GM10248 (cell line): ENCODE results near the gene KIRREL3.

ENCODE experiments used
- CTCF ChIA-PET: fragments of 300-600 bp; sonication (Branson Sonifier 250); formaldehyde crosslinking; extraction: SDS; loops from one replicate; lab custom pipeline; 2021; ENCODE audit warnings: antibody characterized with exemption; lab: Yijun Ruan, JAX
- POLR2A ChIA-PET: fragments of 350-650 bp; sonication (Branson Sonifier 250); formaldehyde crosslinking; extraction: SDS; loops from one replicate; lab custom pipeline; 2020; ENCODE audit warnings: antibody characterized with exemption; lab: Yijun Ruan, JAX
- DNase-seq: peaks from one replicate; pipeline ENCODE4 v3.0.0; 2012; ENCODE audit errors: extremely low spot score
- CTCF ChIP-seq: IDR thresholded peaks from 2 replicates; pipeline ENCODE4 v1.5.1; 2012; ENCODE audit warnings: mild to moderate bottlenecking, low read depth; ENCODE audit errors: extremely low read depth, missing control alignments, control extremely low read depth

KIRREL3 gene

GRCh38 chr11:126498281-126498680 is 502.3 kb downstream of the KIRREL3 start:
- ChIA-PET CTCF (interaction anchor here (1.2 to 1.4 kb wide), 2 partner anchors 17 to 18 kb away, joined by 7 to 8 read pairs; no protein-coding TSS in a partner anchor), POLR2A (no interaction called here)
- no peak for TF ChIP-seq CTCF
- no peak for DNase-seq

- ChIA-PET CTCF (interaction anchor here (1.4 kb wide), 1 partner anchor 17 kb away, joined by 8 read pairs; no protein-coding TSS in a partner anchor), POLR2A (no interaction called here)
- DNase-seq = no peak
- TF ChIP-seq CTCF = no peak
Observed at GRCh38 chr11:126497581-126498122, 502.9 kb downstream of the KIRREL3 start.

- CTCF ChIA-PET = interaction anchor here (1.3 to 1.4 kb wide), 2 partner anchors 16 kb away, joined by 6 to 8 read pairs; no protein-coding TSS in a partner anchor
- no peak for DNase-seq
- POLR2A ChIA-PET = no interaction called here
- no peak for TF ChIP-seq CTCF
Observed at GRCh38 chr11:126496576-126497337, 503.8 kb downstream of the KIRREL3 start.

GRCh38 chr11:126495281-126496220 is 505.0 kb downstream of the KIRREL3 start:
- POLR2A ChIA-PET = no interaction called here
- CTCF ChIA-PET = interaction anchor here (1.3 kb wide), 1 partner anchor 15 kb away, joined by 6 read pairs; no protein-coding TSS in a partner anchor
- DNase-seq = no peak
- TF ChIP-seq CTCF = no peak

GRCh38 chr11:126494831-126495230 is 505.7 kb downstream of the KIRREL3 start:
- POLR2A ChIA-PET = no interaction called here

More at GRCh38 chr11:126494831-126495230, 505.7 kb downstream of the KIRREL3 start:
- no peak for TF ChIP-seq CTCF
- no peak for DNase-seq
- CTCF ChIA-PET = interaction anchor here (1.8 kb wide), 1 partner anchor 14 kb away, joined by 8 read pairs; no protein-coding TSS in a partner anchor
